ENCODE measurements around the gene IP6K2.
"Not testable (repeated sequence)": the region's sequence is repeated elsewhere in the genome, so short reads cannot be mapped to it uniquely, and the experiment has no call there.

The IP6K2 gene

GRCh38 chr3:48725185-48725855, 8.3 kb upstream of the IP6K2 start:
- not testable (repeated sequence) for DNase-seq

GRCh38 chr3:48723725-48724124, 6.7 kb upstream of the IP6K2 start:
- DNase-seq, result no peak

- DNase-seq, result not testable (repeated sequence)
These were observed 6.3 kb upstream of the IP6K2 start for GRCh38 chr3:48723293-48723692.

DNA sequence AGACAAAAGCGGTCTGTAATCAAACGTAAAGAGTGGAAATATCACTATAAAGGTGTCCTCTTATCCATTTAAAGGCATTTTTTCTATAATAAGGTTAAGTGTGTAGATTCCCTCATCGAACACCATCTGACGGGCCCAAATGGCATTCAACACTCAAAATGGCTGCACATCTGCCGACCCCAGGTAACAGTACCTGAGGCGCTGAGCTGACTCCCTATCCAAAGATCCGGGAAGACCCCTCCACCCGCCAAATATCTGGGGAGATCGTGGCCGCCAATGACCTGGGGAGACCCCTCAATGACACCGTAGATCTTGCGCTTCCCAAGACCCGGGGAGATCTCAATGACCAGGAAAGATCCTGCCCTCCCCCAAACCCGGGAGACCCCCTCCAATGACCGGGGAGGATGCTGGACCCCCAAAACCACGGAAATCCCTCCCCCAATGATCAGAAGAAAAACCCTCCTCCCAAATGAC, 476 bp downstream of the IP6K2 start:
- peak; percentile 8 for DNase-seq

GRCh38 chr3:48715174-48715800, 1.7 kb downstream of the IP6K2 start:
- DNase-seq, result peak; percentile 35

DNA sequence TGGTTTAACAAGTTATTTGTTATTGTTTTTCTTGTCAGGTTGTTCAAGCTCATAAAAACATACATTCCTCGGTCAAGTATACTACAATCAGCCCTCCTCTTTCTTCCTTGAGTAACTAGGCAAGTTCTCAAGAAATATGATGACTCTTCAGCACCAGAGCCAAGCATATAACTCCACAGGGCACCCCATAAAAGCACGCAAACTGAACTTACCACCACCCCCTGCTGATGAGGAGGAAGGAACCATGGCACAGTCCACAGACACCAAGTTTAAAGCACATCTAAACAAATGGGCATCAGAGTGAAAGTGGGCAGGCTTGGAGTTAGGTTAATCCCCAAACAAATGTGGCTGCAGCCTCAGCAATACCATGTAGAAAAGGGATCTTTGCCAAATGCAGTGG, 5.3 kb downstream of the IP6K2 start:
- no peak for DNase-seq

DNA sequence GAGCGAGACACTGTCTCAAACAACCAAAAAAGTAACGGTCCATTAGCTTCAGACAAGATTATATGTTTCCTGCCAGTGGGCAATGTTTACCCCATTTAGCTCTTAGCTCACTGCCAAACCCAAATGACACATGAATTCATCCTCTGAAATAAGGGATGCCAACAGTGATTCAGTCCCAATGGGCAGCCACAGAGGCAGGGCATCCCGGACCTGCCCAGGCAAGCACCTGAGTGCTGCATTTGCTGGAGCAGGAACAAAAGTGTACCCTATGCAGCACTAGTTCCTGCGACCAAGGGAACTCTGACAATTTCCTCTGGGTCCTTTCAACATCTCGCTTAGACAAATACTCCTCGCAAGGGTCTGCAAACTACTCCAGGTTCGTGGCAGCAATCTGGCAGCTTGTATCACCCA, 8.0 kb downstream of the IP6K2 start:
- DNase-seq, result no peak

DNA sequence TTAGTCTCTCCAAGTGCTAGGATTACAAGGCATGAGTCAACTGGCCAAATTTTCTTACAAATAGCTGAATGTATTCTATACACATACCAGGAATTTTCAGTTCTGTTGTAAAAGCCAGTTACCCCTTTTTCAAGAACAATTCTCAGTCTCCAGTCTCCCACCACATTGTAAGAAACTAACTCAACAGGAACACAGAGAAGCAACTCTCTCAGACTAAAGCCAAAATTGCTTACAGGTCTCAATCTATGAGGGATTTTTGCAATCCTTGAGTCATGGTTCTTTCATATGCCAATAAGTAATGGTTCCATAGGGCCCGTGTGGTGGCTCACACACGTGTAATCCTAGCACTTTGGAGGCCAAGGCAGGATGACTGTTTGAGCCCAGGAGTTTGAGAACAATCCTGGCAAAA, 8.5 kb downstream of the IP6K2 start:
- peak; percentile 27 for DNase-seq

GRCh38 chr3:48707157-48707556, 9.9 kb downstream of the IP6K2 start:
- DNase-seq, result no peak

DNA sequence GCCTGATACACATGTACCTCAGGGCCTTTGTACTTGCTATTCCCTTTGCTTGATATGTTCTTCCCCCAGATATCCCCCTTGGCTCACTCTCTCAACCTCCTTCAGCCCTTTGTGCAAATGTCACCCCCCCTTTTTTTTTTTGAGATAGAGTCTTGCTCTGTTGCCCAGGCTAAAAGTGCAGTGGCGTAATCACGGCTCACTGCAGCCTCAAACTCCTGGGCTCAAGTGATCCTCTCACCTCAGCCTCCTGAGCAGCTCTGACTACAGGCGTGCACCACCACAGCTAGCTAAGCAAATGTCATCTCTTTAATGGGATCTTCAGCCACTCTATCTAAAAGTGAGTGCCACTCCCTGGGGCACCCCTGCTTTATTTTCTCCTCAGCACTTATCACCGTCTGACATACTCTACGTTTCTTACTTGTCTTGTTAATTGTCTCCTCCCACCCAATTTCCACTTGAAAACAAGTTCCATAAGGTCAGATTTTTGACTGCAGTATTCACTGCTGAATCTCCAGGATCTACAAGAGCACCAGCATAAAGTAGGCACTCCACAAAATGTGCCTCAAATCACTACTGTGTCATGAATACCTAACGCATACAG, 14.6 kb downstream of the IP6K2 start:
- no peak for DNase-seq

DNA sequence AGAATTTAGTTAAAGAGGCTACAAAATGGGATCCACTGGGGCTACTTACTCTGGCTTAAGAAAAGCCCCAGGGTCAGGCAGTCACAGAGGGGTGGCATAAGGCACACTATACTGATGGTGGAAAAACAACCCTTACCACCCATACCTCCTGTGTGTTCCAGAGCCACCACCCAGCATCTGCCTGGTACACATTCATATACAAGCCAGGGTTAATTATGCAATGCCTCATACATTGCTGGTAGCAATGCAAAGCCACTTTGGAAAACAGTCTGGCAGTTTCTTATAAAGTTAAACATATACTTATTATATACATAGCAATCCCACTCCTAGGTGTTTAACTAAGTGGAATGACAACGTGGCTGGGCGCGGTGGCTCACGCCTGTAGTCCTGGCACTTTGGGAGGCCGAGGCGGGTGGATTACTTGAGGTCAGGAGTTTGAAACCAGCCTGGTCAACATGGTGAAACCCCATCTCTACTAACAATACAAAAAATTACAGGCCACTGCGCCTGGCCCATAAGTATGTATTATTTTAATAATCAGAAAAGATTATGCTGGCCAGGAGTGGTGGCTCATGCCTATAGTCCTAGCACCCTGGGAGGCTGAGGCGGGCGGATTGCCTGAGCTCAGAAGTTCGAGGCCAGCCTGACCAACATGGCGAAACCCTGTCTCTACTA, 16.2 kb downstream of the IP6K2 start:
- DNase-seq, result no peak

GRCh38 chr3:48698891-48699290, 18.1 kb downstream of the IP6K2 start:
- DNase-seq, result no peak

DNA sequence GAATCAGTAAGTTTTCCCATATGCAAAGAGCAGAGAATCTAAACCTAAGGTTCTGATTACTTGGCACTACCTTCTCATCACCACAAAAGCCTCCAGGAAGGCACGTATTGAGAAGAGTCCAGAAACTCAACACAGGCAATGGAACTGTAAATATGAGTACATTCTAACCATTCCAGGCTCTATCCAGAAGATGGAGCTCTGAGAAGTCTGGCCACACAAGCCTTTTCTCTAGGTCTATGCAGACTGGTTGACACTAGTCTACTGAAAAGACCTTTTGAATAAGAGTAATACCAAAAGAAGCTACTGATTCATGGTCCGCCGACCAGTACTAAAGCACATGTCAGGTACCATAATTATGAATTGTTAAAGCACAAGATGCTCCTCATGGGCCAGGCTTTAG, 19.1 kb downstream of the IP6K2 start:
- no peak for DNase-seq

DNA sequence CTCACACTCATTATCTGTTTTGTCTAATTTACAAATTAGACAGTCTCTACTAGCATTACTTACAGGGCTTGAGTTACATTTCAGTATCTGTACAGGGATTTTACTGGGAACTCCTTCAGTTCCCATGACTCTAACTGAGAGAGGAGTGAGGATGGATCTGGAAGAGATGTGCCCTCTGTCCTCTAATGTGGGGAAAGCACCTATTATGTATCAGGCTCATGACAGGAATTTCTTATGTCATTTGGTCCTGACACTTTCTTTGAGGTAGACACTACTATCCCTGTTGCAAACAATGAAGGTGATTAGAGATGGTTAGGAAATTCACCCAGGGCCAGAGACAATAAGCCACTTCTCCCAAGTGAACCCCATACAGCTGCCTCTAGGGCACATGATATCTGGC, 20.4 kb downstream of the IP6K2 start:
- DNase-seq, result no peak

DNA sequence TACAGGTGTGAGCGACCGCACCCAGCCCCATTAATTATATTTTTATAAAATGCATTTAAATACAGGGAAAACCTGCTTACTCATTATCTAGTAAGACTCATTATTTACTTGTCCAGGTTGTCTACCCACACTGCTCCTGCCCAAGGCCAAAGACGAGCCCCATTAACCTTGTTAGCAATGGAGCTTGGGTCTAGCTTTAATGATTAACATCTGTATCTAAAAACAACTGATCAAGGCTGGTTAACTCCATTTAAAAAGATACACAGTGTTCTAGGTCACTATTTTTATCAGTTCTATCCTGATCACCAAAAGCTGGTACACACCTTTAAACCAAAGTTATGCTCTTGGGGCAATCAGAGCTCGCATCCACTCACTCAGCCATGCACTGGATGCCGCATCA, 20.9 kb downstream of the IP6K2 start:
- no peak for DNase-seq

DNA sequence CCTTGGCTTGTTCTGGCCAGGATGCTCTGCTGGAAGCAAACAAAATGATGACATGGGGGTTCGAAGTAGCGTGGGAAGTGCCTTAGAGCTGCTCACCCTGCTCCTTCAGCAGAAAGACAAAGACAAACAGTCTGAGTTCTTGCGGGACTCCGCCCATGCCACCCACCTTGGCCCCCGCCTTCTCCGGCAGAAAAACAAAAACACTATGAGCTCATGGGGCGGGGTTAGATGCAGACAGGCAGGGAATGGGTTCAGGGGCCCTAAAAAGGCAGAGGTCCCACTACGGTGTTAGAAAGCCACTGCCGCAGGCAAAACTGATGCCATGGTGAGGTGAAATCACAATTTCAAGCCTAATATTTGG, 21.6 kb downstream of the IP6K2 start:
- peak; percentile 37 for DNase-seq

DNA sequence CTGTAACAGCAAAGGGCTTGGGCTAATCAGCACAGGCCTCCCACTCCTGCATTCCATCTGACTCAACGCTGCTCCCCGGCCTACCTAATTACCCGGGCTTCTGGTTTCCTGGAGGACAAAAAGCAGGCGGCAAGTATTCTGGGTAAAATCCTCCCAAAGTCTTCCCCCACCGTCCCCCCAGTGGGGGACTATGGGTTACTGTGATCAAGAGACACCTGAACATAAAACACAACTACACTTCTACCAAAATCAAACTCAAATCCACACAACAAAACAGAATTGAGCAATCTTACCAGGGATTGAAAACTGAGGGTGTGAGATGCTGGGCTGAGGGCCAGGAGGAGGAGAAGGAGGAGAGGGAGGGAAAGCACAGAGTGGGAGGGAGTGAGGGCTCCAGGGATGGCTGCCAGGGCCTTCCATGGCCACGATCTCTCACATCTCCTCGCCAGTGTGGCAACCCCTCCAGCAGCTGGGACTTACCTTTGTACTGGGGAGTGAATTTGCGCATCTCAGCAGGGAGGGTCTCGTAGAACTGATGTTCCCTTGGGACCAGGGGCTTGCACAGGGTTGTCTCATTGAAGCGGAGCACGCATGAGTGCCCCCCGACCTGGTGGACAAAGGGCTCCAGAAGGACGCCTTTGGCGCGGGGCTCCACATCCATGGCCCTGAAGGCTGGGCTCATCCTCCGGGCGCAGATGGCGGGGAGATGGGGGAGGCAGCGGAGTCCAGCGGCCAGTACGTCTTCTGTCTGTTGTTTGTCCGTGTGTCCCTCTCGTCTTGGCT, 22.2 kb downstream of the IP6K2 start:
- DNase-seq, result peak; percentile 88

DNA sequence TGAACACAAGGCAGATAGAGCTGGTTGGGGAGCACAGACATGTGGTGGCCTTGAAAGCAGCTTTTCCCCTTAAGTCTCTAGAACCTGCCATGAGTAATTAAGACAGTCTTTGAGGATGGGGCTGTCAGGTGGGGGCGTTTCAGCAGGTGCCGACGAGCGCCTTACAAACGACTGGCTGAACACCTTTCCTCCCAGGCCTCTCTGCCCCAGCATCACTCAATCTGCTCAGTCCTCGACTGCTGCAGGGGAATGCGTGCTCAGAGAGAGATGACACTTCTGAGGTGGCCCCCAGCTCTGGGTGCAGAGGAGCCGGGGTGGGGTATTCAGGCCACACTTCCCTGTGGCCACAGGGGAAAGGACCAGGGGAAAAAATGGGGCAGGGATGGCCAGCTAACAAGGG, 23.2 kb downstream of the IP6K2 start:
- DNase-seq, result no peak

- no peak for DNase-seq
These were observed 24.5 kb downstream of the IP6K2 start for GRCh38 chr3:48692551-48692950.

DNA sequence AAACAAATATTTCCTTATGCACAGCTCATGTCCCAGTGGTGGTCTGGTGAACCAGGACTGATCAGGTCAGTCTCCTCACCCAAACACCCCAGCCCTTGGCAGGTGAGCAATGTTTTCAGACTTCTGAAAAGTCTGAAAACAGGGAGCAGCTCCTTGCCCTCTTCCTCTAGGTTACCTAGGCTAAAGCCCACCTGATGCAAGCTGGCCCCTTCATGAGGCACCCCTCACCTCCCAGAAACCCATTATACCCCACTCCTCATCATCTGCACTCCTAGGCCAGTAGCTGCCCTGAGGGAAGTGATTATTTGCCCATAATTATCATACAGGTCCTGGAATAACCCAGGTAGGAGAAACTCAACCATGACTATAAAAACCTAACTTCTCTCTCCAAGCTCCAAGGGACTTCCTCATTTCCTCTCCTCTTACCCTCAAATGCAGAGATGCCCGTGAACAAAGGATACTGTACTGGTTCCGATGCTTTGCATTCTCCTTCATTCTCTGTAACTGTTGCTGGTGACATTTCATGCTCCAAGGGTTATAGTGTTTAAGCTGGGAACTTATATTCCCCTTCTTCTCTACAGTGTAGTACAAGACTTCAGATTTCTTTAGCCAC, 26.1 kb downstream of the IP6K2 start:
- DNase-seq, result no peak

DNA sequence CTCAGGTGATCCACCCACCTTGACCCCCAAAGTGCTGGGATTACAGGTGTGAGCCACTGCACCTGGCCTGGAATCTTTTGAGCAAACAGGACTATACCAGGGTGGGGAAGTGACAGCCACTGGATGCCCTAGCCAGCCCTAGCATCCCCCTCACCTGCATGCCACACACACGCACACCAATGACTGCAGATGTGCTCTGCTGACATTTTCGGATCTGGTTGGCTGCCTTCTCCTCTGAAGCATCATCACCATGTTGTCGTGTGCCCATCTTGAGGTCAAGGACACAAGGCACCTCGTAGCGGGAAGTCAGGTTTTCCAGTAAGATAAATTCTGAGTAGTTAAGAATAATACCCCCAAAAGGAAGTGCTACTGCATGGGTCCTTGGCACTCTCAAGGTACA, 27.6 kb downstream of the IP6K2 start:
- no peak for DNase-seq

DNA sequence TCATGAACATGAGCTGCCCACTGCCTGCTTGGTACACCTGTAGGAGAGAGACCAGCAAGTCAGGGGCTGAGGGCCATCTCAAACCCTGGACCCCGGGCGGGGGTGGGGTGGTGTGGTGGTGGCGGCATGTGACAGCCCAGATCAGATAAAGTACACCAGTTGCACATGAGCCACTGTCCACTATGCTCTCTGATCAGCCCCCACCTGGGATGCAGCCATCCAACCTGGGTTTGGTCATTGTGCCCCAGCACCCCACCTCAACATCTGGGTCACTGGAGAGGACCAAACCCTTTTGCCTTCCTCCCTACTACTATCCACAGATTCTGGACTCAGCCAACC, 28.3 kb downstream of the IP6K2 start:
- no peak for DNase-seq

Data from fibroblast of skin of right biceps (primary cell).